CD14-positive monocyte (primary cell): ENCODE data around the gene SMPD3. TPM values are rescaled to one million over a fixed set of nuclear protein-coding genes. Genes with fewer than 3 reads are reported as not detected.
"Not testable (repeated sequence)": the region's sequence is repeated elsewhere in the genome, so short reads cannot be mapped to it uniquely, and the experiment has no call there.

ENCODE experiments used
- DNase-seq, 3 donors: peaks; one replicate each; pipeline ENCODE4 v3.0.0-alpha.2; 2011 to 2022
- H2AFZ ChIP-seq: 2 replicates; pipeline ENCODE4 v1.6.0; 2012; ENCODE audit warnings: mild to moderate bottlenecking, low read depth, low read length, inconsistent platforms; ENCODE audit not compliant: insufficient read depth, poor library complexity, severe bottlenecking
- H3K27ac ChIP-seq, 2 donors: 1 replicate in 1 of 2; 2 replicates in 1 of 2; pipeline ENCODE4 v1.5.1; 2012 to 2013; ENCODE audit warnings: low read length in 2 of 2, control low read depth in 1 of 2, inconsistent platforms in 1 of 2, low read depth in 1 of 2, mild to moderate bottlenecking in 1 of 2
- H3K27me3 ChIP-seq, 2 donors: one replicate each; pipeline versions ENCODE4 v1.6.0 to v1.6.1; 2011 to 2013; ENCODE audit warnings: low read length in 2 of 2; ENCODE audit not compliant: control insufficient read depth in 2 of 2, insufficient read depth in 2 of 2
- H3K36me3 ChIP-seq, 2 donors: replicated peaks in 1 of 2; 1 replicate in 1 of 2; 2 replicates in 1 of 2; pipeline versions ENCODE4 v1.5.1 to v1.6.1; 2012 to 2013; ENCODE audit warnings: low read length in 2 of 2, control low read depth in 1 of 2, inconsistent platforms in 1 of 2, mild to moderate bottlenecking in 1 of 2; ENCODE audit not compliant: insufficient read depth in 2 of 2, control insufficient read depth in 1 of 2
- H3K4me1 ChIP-seq, 2 donors: 1 replicate in 1 of 2; 2 replicates in 1 of 2; pipeline versions ENCODE4 v1.5.1 to v1.6.1; 2012 to 2013; ENCODE audit warnings: low read length in 2 of 2, control low read depth in 1 of 2, inconsistent platforms in 1 of 2, mild to moderate bottlenecking in 1 of 2, moderate library complexity in 1 of 2; ENCODE audit not compliant: insufficient read depth in 2 of 2, control insufficient read depth in 1 of 2
- H3K4me2 ChIP-seq: replicated peaks from 2 replicates; pipeline ENCODE3; 2012; ENCODE audit warnings: low read length, moderate library complexity, mild to moderate bottlenecking; ENCODE audit not compliant: poor library complexity, severe bottlenecking; ENCODE audit errors: extremely low read depth
- H3K4me3 ChIP-seq, 3 experiments: fragments of 200-600 bp in 1 of 3; sonication (generic) in 1 of 3; replicated peaks in 1 of 3; 1 replicate in 2 of 3; 2 replicates in 1 of 3; pipeline ENCODE4 v1.5.1; 2011 to 2013; ENCODE audit warnings: low read length in 3 of 3, mild to moderate bottlenecking in 3 of 3, control low read depth in 2 of 3, low read depth in 2 of 3, inconsistent platforms in 1 of 3, moderate library complexity in 1 of 3
- H3K79me2 ChIP-seq: 2 replicates; pipeline ENCODE4 v1.6.0; 2012; ENCODE audit warnings: mild to moderate bottlenecking, control low read depth, inconsistent platforms, low read length, moderate library complexity; ENCODE audit not compliant: insufficient read depth
- H3K9ac ChIP-seq: 2 replicates; pipeline ENCODE4 v1.6.0; 2017; ENCODE audit warnings: low read length, mild to moderate bottlenecking; ENCODE audit not compliant: insufficient read depth, poor library complexity, severe bottlenecking
- H3K9me3 ChIP-seq, 2 donors: replicated peaks in 1 of 2; 1 replicate in 1 of 2; 2 replicates in 1 of 2; pipeline versions ENCODE4 v1.5.1 to v1.6.1; 2012 to 2013; ENCODE audit warnings: low read length in 2 of 2, control low read depth in 1 of 2; ENCODE audit not compliant: control insufficient read depth in 1 of 2, insufficient read depth in 1 of 2
- H4K20me1 ChIP-seq: 2 replicates; pipeline ENCODE4 v1.6.0; 2012; ENCODE audit warnings: mild to moderate bottlenecking, low read length, control low read depth, moderate library complexity; ENCODE audit not compliant: insufficient read depth
- H3K27ac Mint-ChIP-seq, 7 donors: one replicate each; pipeline ENCODE4 v1.8.0; 2020; ENCODE audit warnings: mild to moderate bottlenecking in 7 of 7, mixed read lengths in 7 of 7, moderate library complexity in 6 of 7, inconsistent platforms in 2 of 7
- H3K27me3 Mint-ChIP-seq, 3 donors: one replicate each; pipeline ENCODE4 v1.8.0; 2021 to 2022; ENCODE audit warnings: low read depth in 3 of 3, mild to moderate bottlenecking in 3 of 3, mixed read lengths in 3 of 3, moderate library complexity in 3 of 3, inconsistent platforms in 1 of 3
- H3K36me3 Mint-ChIP-seq, 2 donors: one replicate each; pipeline ENCODE4 v1.8.0; 2020; ENCODE audit warnings: mixed read lengths in 2 of 2, inconsistent platforms in 1 of 2, mild to moderate bottlenecking in 1 of 2
- H3K4me1 Mint-ChIP-seq: one replicate; pipeline ENCODE4 v1.8.0; 2020; ENCODE audit warnings: mild to moderate bottlenecking, mixed read lengths
- H3K4me3 Mint-ChIP-seq, 2 donors: one replicate each; pipeline ENCODE4 v1.8.0; 2020; ENCODE audit warnings: mild to moderate bottlenecking in 2 of 2, mixed read lengths in 2 of 2, moderate library complexity in 1 of 2
- H3K9me3 Mint-ChIP-seq, 7 donors: one replicate each; pipeline ENCODE4 v1.8.0; 2020 to 2022; ENCODE audit warnings: mixed read lengths in 7 of 7, mild to moderate bottlenecking in 6 of 7, moderate library complexity in 6 of 7, inconsistent platforms in 2 of 7
- CTCF ChIP-seq: fragments of 200-600 bp; IDR thresholded peaks from one replicate; pipeline ENCODE4 v1.8.0; 2022; ENCODE audit warnings: antibody characterized with exemption, mild to moderate bottlenecking
- WGBS: methylation state at CpG from one replicate; pipeline ENCODE4 v1.1.5; 2013; ENCODE audit warnings: missing lambda C conversion rate; ENCODE audit not compliant: insufficient coverage; 5-methylcytosine and 5-hydroxymethylcytosine counted together
- intact Hi-C, 2 donors: fragments of 100-400 bp; cut with micrococcal nuclease; formaldehyde crosslinking; loops; one replicate each; pipeline versions ENCODE4 v1.15.0 to v1.15.1; 2023
- polyA minus RNA-seq: library from RNA; depleted of rRNA, polyadenylated mRNA; stranded (reverse); fragments of >200 nt; gene quantifications from 2 replicates; pipeline ENCODE4 v1.2.3, GENCODE V29; 2012
- polyA plus RNA-seq, 3 donors: library from polyadenylated mRNA; depleted of rRNA in 1 of 3; unstranded in 2 of 3; stranded (reverse) in 1 of 3; fragments of 300-500 nt in 2 of 3; fragments of >200 nt in 1 of 3; fragmentation: Illumina TruSeq in 2 of 3; gene quantifications; 1 replicate in 2 of 3; 2 replicates in 1 of 3; pipeline ENCODE4 v1.2.3, GENCODE V29; 2012 to 2021
- total RNA-seq, 12 experiments: library from RNA in 1 of 12; stranded (reverse) in 1 of 12; fragments of 120-200 nt in 1 of 12; gene quantifications; one replicate each; pipeline ENCODE4 v1.2.4 and lab custom pipeline; 2013 to 2026; ENCODE audit warnings: mixed read lengths in 6 of 12, inconsistent platforms in 1 of 12

Gene SMPD3
- 0.81 TPM for total RNA-seq (2013)
- polyA plus RNA-seq = 1 to 10 TPM in 1 of 3 donors, under 1 TPM in 2; 0.40 to 1.1 (median 0.51) TPM
- polyA minus RNA-seq = 1.5 and 3.3 TPM in 2 replicates
- 0.25 to 3.3 (median 1.2) reads per million in 11 experiments for total RNA-seq (lab: John Stamatoyannopoulos, UW)

GRCh38 chr16:68448360-68448970, at the start of gene SMPD3:
TSS of gene SMPD3 (minus strand) at chr16:68448508. CDS start at chr16:68372181, 76,327 bp downstream.
- TF ChIP-seq CTCF = no peak
- Mint-ChIP-seq H3K9me3 (peaks cover 4 to 13% (median 8%) of the 10 kb centered on the region in 7 donors), H3K27ac (peak within 1 kb of the TSS; percentile 4 to 91 (median 73)), H3K27me3 (peaks cover 18 to 49% (median 30%) of the 10 kb centered on the region in 3 donors), H3K36me3 (peaks cover 0 to 4% of the 10 kb centered on the region in 2 donors), H3K4me1 (peaks cover 25% of the 10 kb centered on the region), H3K4me3 (peak within 1 kb of the TSS; percentile 75 to 83)
- Histone ChIP-seq H3K27ac (no peak within 1 kb of the TSS), H3K27me3 (peaks cover 17 to 33% of the 10 kb centered on the region in 2 donors), H3K9me3 (peaks cover 0 to 6% of the 10 kb centered on the region in 2 donors), H3K36me3 (no peaks in the 10 kb centered on the region), H3K4me3 (peak within 1 kb of the TSS; percentile 39 to 82 (median 40)), H3K4me1 (peaks cover 20 to 29% of the 10 kb centered on the region in 2 donors), H3K79me2 (no peaks in the 10 kb centered on the region), H2AFZ (peak within 1 kb of the TSS; percentile 69), H3K9ac (no peak within 1 kb of the TSS), H4K20me1 (no peaks in the 10 kb centered on the region), H3K4me2 (peak within 1 kb of the TSS; percentile 80)
- intact Hi-C loops = loop anchor here in 1 of 2 donors (2.0 kb wide), 1 partner anchor 22 kb away; no protein-coding TSS in a partner anchor
- peak; percentile 92 to 94 (median 93) for DNase-seq
- WGBS = 1% methylated on average over 59 of the region's 59 CpGs

GRCh38 chr16:68496689-68497088, 48.4 kb upstream of the SMPD3 start:
- Histone ChIP-seq H3K4me1 (peaks cover 5 to 10% of the 10 kb centered on the region in 2 donors), H3K36me3 (no peaks in the 10 kb centered on the region), H3K27ac (no peak overlapping the region), H3K9me3 (peaks cover 0 to 7% of the 10 kb centered on the region in 2 donors), H3K27me3 (no peaks in the 10 kb centered on the region), H4K20me1 (no peaks in the 10 kb centered on the region), H3K4me2 (no peak overlapping the region), H2AFZ (no peak overlapping the region), H3K9ac (no peak overlapping the region), H3K79me2 (no peaks in the 10 kb centered on the region), H3K4me3 (no peak overlapping the region)
- intact Hi-C loops = no loop called here
- no peak for DNase-seq
- Mint-ChIP-seq H3K4me1 (peaks cover 9% of the 10 kb centered on the region), H3K9me3 (peaks cover 0 to 2% (median 0%) of the 10 kb centered on the region in 7 donors), H3K36me3 (no peaks in the 10 kb centered on the region), H3K27ac (peak overlapping the region in 1 of 7 donors; percentile 31), H3K27me3 (peaks cover 0 to 4% (median 0%) of the 10 kb centered on the region in 3 donors), H3K4me3 (no peak overlapping the region)
- 79% methylated on average over 7 of the region's 8 CpGs for WGBS
- no peak for TF ChIP-seq CTCF

- H4K20me1 ChIP-seq, intact Hi-C loops, H3K9me3 ChIP-seq, H3K9ac ChIP-seq, H3K4me1 ChIP-seq, DNase-seq, H3K79me2 ChIP-seq, H3K9me3 Mint-ChIP-seq, H3K36me3 ChIP-seq, H3K27ac ChIP-seq, H3K27me3 ChIP-seq, H3K4me3 ChIP-seq, H3K4me1 Mint-ChIP-seq, H3K4me2 ChIP-seq, H3K27ac Mint-ChIP-seq, H2AFZ ChIP-seq, H3K4me3 Mint-ChIP-seq, H3K36me3 Mint-ChIP-seq, H3K27me3 Mint-ChIP-seq: not testable (repeated sequence)
- WGBS = no CpG with 5 or more reads among the region's 5 CpGs
These were observed 46.0 kb upstream of the SMPD3 start for GRCh38 chr16:68494261-68494660.
